Keratinocyte (primary cell): Measurements from ENCODE around the gene EYA4. TPM values are rescaled to one million over a fixed set of nuclear protein-coding genes. Genes with fewer than 3 reads are reported as not detected.

Source experiments
- DNase-seq: peaks from one replicate; pipeline ENCODE4 v3.0.0-alpha.2; 2011; ENCODE audit warnings: low read depth, missing footprints, low spot score
- FAIRE-seq: peaks from 2 replicates; lab custom pipeline; 2011; peaks lifted over from hg19 to GRCh38; lab: Jason Lieb, UNC
- H2AFZ ChIP-seq: 2 replicates; pipeline ENCODE4 v1.6.0; 2012; ENCODE audit warnings: low read length, control low read depth, inconsistent platforms; ENCODE audit not compliant: control insufficient read depth
- H3K27ac ChIP-seq: 2 replicates; pipeline ENCODE4 v1.5.1; 2011; ENCODE audit warnings: low read length; ENCODE audit not compliant: control insufficient read depth, insufficient read depth
- H3K27me3 ChIP-seq: 3 replicates; pipeline ENCODE4 v1.6.0; 2011; ENCODE audit warnings: low read length; ENCODE audit not compliant: control insufficient read depth, insufficient read depth; ENCODE audit errors: extremely low read depth
- H3K36me3 ChIP-seq, 2 experiments: 2 replicates in 1 of 2; 3 replicates in 1 of 2; pipeline ENCODE4 v1.5.1; 2011; ENCODE audit warnings: low read length in 2 of 2, mild to moderate bottlenecking in 1 of 2; ENCODE audit not compliant: control insufficient read depth in 2 of 2, insufficient read depth in 2 of 2; ENCODE audit errors: extremely low read depth in 1 of 2
- H3K4me1 ChIP-seq: 3 replicates; pipeline ENCODE4 v1.5.1; 2011; ENCODE audit warnings: low read length; ENCODE audit not compliant: control insufficient read depth, insufficient read depth; ENCODE audit errors: extremely low read depth
- H3K4me2 ChIP-seq: 3 replicates; pipeline ENCODE4 v1.6.0; 2011; ENCODE audit warnings: low read depth, low read length; ENCODE audit not compliant: control insufficient read depth, insufficient read depth; ENCODE audit errors: extremely low read depth
- H3K4me3 ChIP-seq, 3 experiments: fragments of 200-600 bp in 1 of 3; sonication (generic) in 1 of 3; 2 replicates in 2 of 3; 3 replicates in 1 of 3; pipeline ENCODE4 v1.5.1; 2011 to 2016; ENCODE audit warnings: low read length in 3 of 3, mild to moderate bottlenecking in 3 of 3, control low read depth in 2 of 3, inconsistent platforms in 1 of 3, low read depth in 1 of 3, mixed read lengths in 1 of 3, mixed run types in 1 of 3, moderate library complexity in 1 of 3; ENCODE audit not compliant: control insufficient read depth in 2 of 3, insufficient read depth in 2 of 3; ENCODE audit errors: extremely low read depth in 1 of 3
- H3K79me2 ChIP-seq: 2 replicates; pipeline ENCODE4 v1.6.0; 2012; ENCODE audit warnings: low read length; ENCODE audit not compliant: control insufficient read depth, insufficient read depth
- H3K9ac ChIP-seq: 3 replicates; pipeline ENCODE4 v1.6.0; 2011; ENCODE audit warnings: low read length; ENCODE audit not compliant: control insufficient read depth, insufficient read depth; ENCODE audit errors: extremely low read depth
- H3K9me1 ChIP-seq: 3 replicates; pipeline ENCODE4 v1.6.0; 2011; ENCODE audit warnings: low read length; ENCODE audit not compliant: control insufficient read depth, insufficient read depth; ENCODE audit errors: extremely low read depth
- H3K9me3 ChIP-seq: 2 replicates; pipeline ENCODE4 v1.5.1; 2012; ENCODE audit warnings: low read depth, low read length; ENCODE audit not compliant: control insufficient read depth
- H4K20me1 ChIP-seq: 3 replicates; pipeline ENCODE4 v1.6.0; 2011; ENCODE audit warnings: low read length; ENCODE audit not compliant: control insufficient read depth, insufficient read depth; ENCODE audit errors: extremely low read depth
- CTCF ChIP-seq, 3 experiments: IDR thresholded peaks in 1 of 3; conservative IDR thresholded peaks in 1 of 3; optimal IDR thresholded peaks in 1 of 3; 2 replicates in 2 of 3; 3 replicates in 1 of 3; pipeline versions ENCODE3 to v1.5.1; 2011; ENCODE audit warnings: low read length in 3 of 3, mild to moderate bottlenecking in 3 of 3, moderate library complexity in 2 of 3, control low read depth in 1 of 3, inconsistent platforms in 1 of 3; ENCODE audit not compliant: insufficient read depth in 2 of 3; ENCODE audit errors: extremely low read depth in 1 of 3
- EZH2 ChIP-seq: IDR thresholded peaks from one replicate; pipeline ENCODE4 v1.6.1; 2012; ENCODE audit warnings: inconsistent platforms, mild to moderate bottlenecking, low read length, moderate library complexity
- dilution Hi-C: fragments of 300-500 bp; cut with MboI; formaldehyde crosslinking; loops from one replicate; pipeline ENCODE4 v1.7.0; 2020; ENCODE audit warnings: low sequenced_read_pairs; ENCODE audit not compliant: extremely low pct_ligation_motif_present
- polyA plus RNA-seq, 5 experiments: library from polyadenylated mRNA; depleted of rRNA in 3 of 5; stranded (reverse) in 3 of 5; stranded (forward) in 1 of 5; unstranded in 1 of 5; fragments of >200 nt; gene quantifications; 1 replicate in 1 of 5; 2 replicates in 3 of 5; 3 replicates in 1 of 5; pipeline versions ENCODE4 v1.2.1 to v1.2.3, GENCODE V29; 2011 to 2012; ENCODE audit warnings: missing spikeins in 2 of 5, low read depth in 1 of 5, low replicate concordance in 1 of 5

EYA4 gene
- polyA plus RNA-seq, 1 donor (not counting 4 experiments of a cell fraction or from before 2014, with no cell fraction given) = 0.01 TPM

GRCh38 chr6:133297657-133298056 lies 56.5 kb downstream of the EYA4 start:
- no peaks in the 10 kb centered on the region for H3K9me3 ChIP-seq
- no peak overlapping the region for H3K4me3 ChIP-seq
- H3K36me3 ChIP-seq = no peaks in the 10 kb centered on the region
- no peaks in the 10 kb centered on the region for H3K9me1 ChIP-seq
- TF ChIP-seq EZH2 = no peak
- no peak for TF ChIP-seq CTCF (optimal IDR thresholded peaks at IDR 0.05 in 1 of 3, IDR thresholded peaks at IDR 0.05 in 1 of 3, conservative IDR thresholded peaks at IDR 0.05 in 1 of 3; ENCODE audit: extremely low read depth in 1 of 3, insufficient read depth in 2 of 3, low read length in 3 of 3)
- no peak overlapping the region for H3K4me2 ChIP-seq
- dilution Hi-C loops = no loop called here
- FAIRE-seq (no peak), DNase-seq (no peak)
- no peaks in the 10 kb centered on the region for H3K4me1 ChIP-seq
- no peak overlapping the region for H3K27ac ChIP-seq
- no peak overlapping the region for H2AFZ ChIP-seq
- H3K27me3 ChIP-seq = no peaks in the 10 kb centered on the region
- no peaks in the 10 kb centered on the region for H3K79me2 ChIP-seq
- H4K20me1 ChIP-seq = no peaks in the 10 kb centered on the region
- H3K9ac ChIP-seq = no peak overlapping the region

DNA sequence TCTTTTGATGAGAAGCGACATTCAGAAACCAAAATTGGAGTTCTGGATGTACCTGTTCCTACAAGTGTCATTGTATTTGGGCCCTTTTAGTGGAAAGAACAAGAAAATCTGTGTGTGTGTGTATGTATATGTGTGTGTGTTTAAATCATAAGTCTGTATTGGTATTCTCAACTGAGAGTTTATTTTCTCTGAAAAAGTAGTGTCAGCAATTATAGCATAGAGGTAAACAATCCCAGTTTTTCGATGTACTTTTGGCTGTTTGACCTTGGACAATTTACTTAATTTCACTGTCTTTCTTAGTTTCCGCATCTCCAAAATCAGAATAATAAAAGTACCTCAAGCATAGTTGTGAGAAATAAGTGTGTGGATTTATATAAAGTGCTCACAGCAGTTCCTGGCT lies 57.2 kb downstream of the EYA4 start:
- no peaks in the 10 kb centered on the region for H3K36me3 ChIP-seq
- dilution Hi-C loops = no loop called here
- no peak overlapping the region for H3K9ac ChIP-seq
- H3K27me3 ChIP-seq = no peaks in the 10 kb centered on the region
- no peak overlapping the region for H3K4me2 ChIP-seq
- H3K4me1 ChIP-seq = no peaks in the 10 kb centered on the region
- H4K20me1 ChIP-seq = no peaks in the 10 kb centered on the region
- FAIRE-seq = no peak
- no peaks in the 10 kb centered on the region for H3K9me3 ChIP-seq
- TF ChIP-seq EZH2 (no peak), CTCF (optimal IDR thresholded peaks at IDR 0.05 in 1 of 3, IDR thresholded peaks at IDR 0.05 in 1 of 3, conservative IDR thresholded peaks at IDR 0.05 in 1 of 3; ENCODE audit: extremely low read depth in 1 of 3, insufficient read depth in 2 of 3, low read length in 3 of 3) (no peak)
- no peak overlapping the region for H2AFZ ChIP-seq
- H3K4me3 ChIP-seq = no peak overlapping the region
- H3K27ac ChIP-seq = no peak overlapping the region
- no peaks in the 10 kb centered on the region for H3K79me2 ChIP-seq
- H3K9me1 ChIP-seq = no peaks in the 10 kb centered on the region
- DNase-seq = no peak
